ENCODE results near the gene FILIP1L. TPM values are rescaled to one million over a fixed set of nuclear protein-coding genes. Genes with fewer than 3 reads are reported as not detected.

Gene FILIP1L
- polyA plus RNA-seq, 1 donor (not counting 4 experiments of a cell fraction or from before 2014, with no cell fraction given): 14.7 TPM

- H3K9ac ChIP-seq (ENCODE audit: control insufficient read depth, extremely low read depth, insufficient read depth, low read length): no peak overlapping the region
- TF ChIP-seq CTCF (optimal IDR thresholded peaks at IDR 0.05 in 1 of 3, IDR thresholded peaks at IDR 0.05 in 1 of 3, conservative IDR thresholded peaks at IDR 0.05 in 1 of 3; ENCODE audit: extremely low read depth in 1 of 3, insufficient read depth in 2 of 3, low read length in 3 of 3) (no peak), EZH2 (IDR thresholded peaks at IDR 0.05; ENCODE audit: low read length) (no peak)
- no peak overlapping the region for H2AFZ ChIP-seq (ENCODE audit: control insufficient read depth, low read length)
- H3K4me1 ChIP-seq (ENCODE audit: control insufficient read depth, extremely low read depth, insufficient read depth, low read length): peaks cover 30% of the 10 kb centered on the region
- no peaks in the 10 kb centered on the region for H3K27me3 ChIP-seq (ENCODE audit: control insufficient read depth, extremely low read depth, insufficient read depth, low read length)
- H3K27ac ChIP-seq (ENCODE audit: control insufficient read depth, insufficient read depth, low read length): peak overlapping the region; percentile 66
- DNase-seq (ENCODE audit: low read depth, low spot score): no peak
- H4K20me1 ChIP-seq (ENCODE audit: control insufficient read depth, extremely low read depth, insufficient read depth, low read length): no peaks in the 10 kb centered on the region
- H3K4me2 ChIP-seq (ENCODE audit: control insufficient read depth, extremely low read depth, insufficient read depth, low read depth, low read length): no peak overlapping the region
- H3K79me2 ChIP-seq (ENCODE audit: control insufficient read depth, insufficient read depth, low read length): no peaks in the 10 kb centered on the region
- dilution Hi-C loops (cut with MboI; ENCODE audit: extremely low pct_ligation_motif_present, low sequenced_read_pairs): no loop called here
- peaks cover 0 to 4% of the 10 kb centered on the region in 2 experiments for H3K36me3 ChIP-seq (ENCODE audit: control insufficient read depth in 2 of 2, extremely low read depth in 1 of 2, insufficient read depth in 2 of 2, low read length in 2 of 2)
- no peak for FAIRE-seq
- H3K9me3 ChIP-seq (ENCODE audit: control insufficient read depth, low read depth, low read length): no peaks in the 10 kb centered on the region
- no peak overlapping the region for H3K4me3 ChIP-seq (ENCODE audit: control insufficient read depth in 2 of 3, extremely low read depth in 1 of 3, insufficient read depth in 2 of 3, low read depth in 1 of 3, low read length in 3 of 3)
- H3K9me1 ChIP-seq (ENCODE audit: control insufficient read depth, extremely low read depth, insufficient read depth, low read length): no peaks in the 10 kb centered on the region
Measured at GRCh38 chr3:100022506-100022905, 91.8 kb downstream of the FILIP1L start.

- Histone ChIP-seq H3K4me2 (ENCODE audit: control insufficient read depth, extremely low read depth, insufficient read depth, low read depth, low read length) (no peak overlapping the region), H3K4me1 (ENCODE audit: control insufficient read depth, extremely low read depth, insufficient read depth, low read length) (peaks cover 30% of the 10 kb centered on the region)
- FAIRE-seq: no peak
Measured at GRCh38 chr3:100020876-100021644, 93.2 kb downstream of the FILIP1L start.

More at GRCh38 chr3:100020876-100021644, 93.2 kb downstream of the FILIP1L start:
- Histone ChIP-seq H2AFZ (ENCODE audit: control insufficient read depth, low read length) (no peak overlapping the region), H3K4me3 (ENCODE audit: control insufficient read depth in 2 of 3, extremely low read depth in 1 of 3, insufficient read depth in 2 of 3, low read depth in 1 of 3, low read length in 3 of 3) (no peak overlapping the region), H3K79me2 (ENCODE audit: control insufficient read depth, insufficient read depth, low read length) (no peaks in the 10 kb centered on the region), H3K27ac (ENCODE audit: control insufficient read depth, insufficient read depth, low read length) (no peak overlapping the region), H3K9me1 (ENCODE audit: control insufficient read depth, extremely low read depth, insufficient read depth, low read length) (no peaks in the 10 kb centered on the region), H3K9me3 (ENCODE audit: control insufficient read depth, low read depth, low read length) (no peaks in the 10 kb centered on the region), H3K27me3 (ENCODE audit: control insufficient read depth, extremely low read depth, insufficient read depth, low read length) (no peaks in the 10 kb centered on the region), H4K20me1 (ENCODE audit: control insufficient read depth, extremely low read depth, insufficient read depth, low read length) (no peaks in the 10 kb centered on the region), H3K36me3 (ENCODE audit: control insufficient read depth in 2 of 2, extremely low read depth in 1 of 2, insufficient read depth in 2 of 2, low read length in 2 of 2) (peaks cover 0 to 4% of the 10 kb centered on the region in 2 experiments), H3K9ac (ENCODE audit: control insufficient read depth, extremely low read depth, insufficient read depth, low read length) (no peak overlapping the region)
- dilution Hi-C loops (cut with MboI; ENCODE audit: extremely low pct_ligation_motif_present, low sequenced_read_pairs): no loop called here
- DNase-seq (ENCODE audit: low read depth, low spot score): no peak
- TF ChIP-seq CTCF (optimal IDR thresholded peaks at IDR 0.05 in 1 of 3, IDR thresholded peaks at IDR 0.05 in 1 of 3, conservative IDR thresholded peaks at IDR 0.05 in 1 of 3; ENCODE audit: extremely low read depth in 1 of 3, insufficient read depth in 2 of 3, low read length in 3 of 3): no peak
- no peak for TF ChIP-seq EZH2 (IDR thresholded peaks at IDR 0.05; ENCODE audit: low read length)

Measured in keratinocyte (primary cell).